Measurements from ENCODE around the gene COLEC11. TPM values are rescaled to one million over a fixed set of nuclear protein-coding genes. Genes with fewer than 3 reads are reported as not detected.

COLEC11 gene
- total RNA-seq, 1 donor from 2014 or later = 0.85 TPM

GRCh38 chr2:3678212-3678611 lies 83.3 kb downstream of the COLEC11 start:
- DNase-seq = no peak

- DNase-seq = no peak
These were observed 84.3 kb downstream of the COLEC11 start for GRCh38 chr2:3679180-3679579.

DNA sequence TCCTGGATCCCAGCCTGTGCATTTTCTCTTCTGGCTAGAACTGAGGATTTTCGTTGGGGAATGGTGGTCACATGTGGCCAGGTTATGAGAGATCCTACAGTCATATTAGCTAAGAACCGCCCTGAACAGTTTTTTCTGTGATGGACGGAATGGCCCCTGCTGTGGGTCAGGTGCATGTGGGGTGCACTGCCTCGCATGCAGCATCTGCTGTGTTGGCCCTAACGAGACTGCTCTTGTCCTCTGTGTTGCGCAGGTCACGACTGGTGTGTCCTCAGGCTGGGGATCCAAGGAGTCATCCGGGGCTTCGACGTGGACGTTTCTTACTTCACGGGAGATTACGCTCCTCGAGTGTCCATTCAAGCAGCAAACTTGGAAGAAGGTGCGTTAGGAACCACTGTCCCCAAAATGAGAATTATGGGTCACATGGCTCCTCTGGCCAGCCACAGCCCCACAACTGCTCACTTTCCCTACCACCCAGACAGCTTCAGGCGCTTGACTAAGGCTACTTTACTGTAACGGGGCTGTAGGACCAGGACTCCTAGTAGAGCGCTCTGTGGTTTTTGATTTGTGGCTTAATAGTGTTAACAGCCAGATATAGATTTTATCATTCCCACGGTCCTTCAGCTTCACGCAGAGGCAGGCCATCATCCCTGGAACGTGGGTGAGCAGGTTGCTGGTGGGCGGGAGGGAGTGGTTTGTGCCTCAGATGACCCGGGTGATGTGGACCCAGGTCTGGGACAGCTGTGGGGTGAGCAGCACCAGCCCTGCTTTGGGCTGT lies 84.9 kb downstream of the COLEC11 start:
- DNase-seq = no peak

- no peak for DNase-seq
These were observed 85.8 kb downstream of the COLEC11 start for GRCh38 chr2:3680548-3681345.

DNA sequence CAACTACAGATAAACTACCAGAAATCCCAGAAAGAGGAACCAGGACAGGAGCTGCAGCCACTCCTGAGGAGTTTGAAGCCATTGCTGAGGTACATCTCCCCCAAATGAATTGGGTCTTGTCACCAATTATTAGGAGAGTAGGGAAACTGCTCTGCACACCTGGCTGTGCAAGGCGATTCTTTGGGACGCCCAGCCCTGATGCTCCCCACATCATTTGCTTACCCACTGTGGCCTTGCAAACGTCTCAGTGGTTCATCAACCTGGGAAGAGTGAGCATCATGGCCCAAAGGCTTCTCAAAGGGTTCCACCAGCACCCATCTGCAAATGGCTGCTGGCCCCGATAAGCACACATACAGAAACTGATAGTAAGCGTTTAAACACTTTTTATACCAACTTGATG lies 86.7 kb downstream of the COLEC11 start:
- no peak for DNase-seq

DNA sequence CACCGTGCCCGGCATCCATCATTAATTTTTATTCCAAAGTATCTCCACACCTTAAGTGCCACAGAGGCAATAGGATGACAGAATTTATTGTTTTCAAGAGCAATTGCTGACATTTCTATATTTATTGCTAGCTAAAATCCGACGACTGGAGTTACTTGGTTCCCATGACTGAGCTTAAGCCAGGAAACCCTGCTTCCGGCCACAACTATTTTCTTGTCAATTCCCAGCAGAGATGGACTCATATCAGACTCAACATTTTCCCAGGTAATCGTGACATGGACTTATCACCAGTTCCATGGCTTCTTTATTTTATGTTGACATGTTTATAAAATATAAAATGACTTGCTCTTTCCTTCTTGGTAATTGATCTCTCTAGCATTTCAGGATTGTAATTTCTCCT lies 87.9 kb downstream of the COLEC11 start:
- DNase-seq = no peak

- DNase-seq = no peak
These were observed 89.0 kb downstream of the COLEC11 start for GRCh38 chr2:3683748-3684454.

- no peak for DNase-seq
These were observed 95.3 kb downstream of the COLEC11 start for GRCh38 chr2:3689998-3690748.

- DNase-seq = peak; percentile 50
These were observed 97.5 kb downstream of the COLEC11 start for GRCh38 chr2:3692375-3692774.

Other genes with a start within 250 kb of the COLEC11 start
- gene EIPR1, start 217.3 kb upstream of the COLEC11 start, total RNA-seq = 39.3 and 61.2 TPM in 2 replicates
- gene TRAPPC12, start 215.4 kb upstream of the COLEC11 start, total RNA-seq = 35.7 and 63.0 TPM in 2 replicates
- 50.9 and 68.4 TPM in 2 replicates for gene ADI1, start 75.6 kb upstream of the COLEC11 start, total RNA-seq
- 23.5 and 30.9 TPM in 2 replicates for gene RNASEH1, start 36.8 kb upstream of the COLEC11 start, total RNA-seq
- gene RPS7, start 19.9 kb upstream of the COLEC11 start, total RNA-seq = 926 and 1,911 TPM in 2 replicates
- not detected in 2 replicates for gene ALLC, start 63.1 kb downstream of the COLEC11 start, total RNA-seq
- gene DCDC2C, start 108.5 kb downstream of the COLEC11 start, total RNA-seq = under 0.01 and 0.09 TPM in 2 replicates